GM23338 (cell line): ENCODE measurements around the gene CENPX. TPM values are rescaled to one million over a fixed set of nuclear protein-coding genes. Genes with fewer than 3 reads are reported as not detected.

Source experiments
- ATAC-seq: fragments of 200-7000 bp; cut with Tn5 transposase; 3 replicates; pipeline ENCODE4 v1.9.1; 2020
- DNase-seq: peaks from one replicate; pipeline ENCODE4 v3.0.0-alpha.2; 2015; ENCODE audit warnings: low spot score
- H2AFZ ChIP-seq: fragments of 200-600 bp; sonication (generic); 2 replicates; pipeline ENCODE4 v1.8.0; 2016; ENCODE audit warnings: antibody characterized with exemption, mild to moderate bottlenecking, moderate library complexity
- H3F3A ChIP-seq: fragments of 200-600 bp; sonication (generic); replicated peaks from 2 replicates; pipeline ENCODE4 v1.8.0; 2017; ENCODE audit warnings: antibody characterized with exemption, mixed run types, low read depth
- H3K27ac ChIP-seq: fragments of 200-600 bp; sonication (generic); 2 replicates; pipeline ENCODE4 v1.6.1; 2016; ENCODE audit warnings: low read depth
- H3K27me3 ChIP-seq: fragments of 200-600 bp; sonication (generic); 2 replicates; pipeline ENCODE4 v1.8.0; 2016; ENCODE audit warnings: mild to moderate bottlenecking, mixed run types, moderate library complexity; ENCODE audit not compliant: insufficient read depth
- H3K36me3 ChIP-seq: fragments of 200-600 bp; sonication (generic); 2 replicates; pipeline ENCODE4 v1.8.0; 2016; ENCODE audit warnings: mild to moderate bottlenecking; ENCODE audit not compliant: insufficient read depth
- H3K4me1 ChIP-seq: fragments of 200-600 bp; sonication (generic); 2 replicates; pipeline ENCODE4 v1.8.0; 2016; ENCODE audit warnings: mild to moderate bottlenecking, moderate library complexity; ENCODE audit not compliant: insufficient read depth
- H3K4me2 ChIP-seq: fragments of 200-600 bp; sonication (generic); 2 replicates; pipeline ENCODE4 v1.7.1; 2017; ENCODE audit warnings: mixed run types
- H3K4me3 ChIP-seq: fragments of 200-600 bp; sonication (generic); 2 replicates; pipeline ENCODE4 v1.6.1; 2016; ENCODE audit warnings: mixed run types
- H3K79me2 ChIP-seq: fragments of 200-600 bp; sonication (generic); replicated peaks from 2 replicates; pipeline ENCODE4 v1.8.0; 2017; ENCODE audit warnings: mild to moderate bottlenecking; ENCODE audit not compliant: insufficient read depth
- H3K9me2 ChIP-seq: fragments of 200-600 bp; sonication (generic); 2 replicates; pipeline ENCODE4 v1.8.0; 2017; ENCODE audit not compliant: insufficient read depth
- H4K20me1 ChIP-seq: fragments of 200-600 bp; sonication (generic); replicated peaks from 2 replicates; pipeline ENCODE4 v1.8.0; 2017; ENCODE audit warnings: mild to moderate bottlenecking; ENCODE audit not compliant: insufficient read depth
- H3K27ac Mint-ChIP-seq: 2 replicates; pipeline ENCODE4 v1.8.0; 2020; ENCODE audit warnings: inconsistent platforms, mild to moderate bottlenecking, moderate library complexity, mixed read lengths
- H3K27me3 Mint-ChIP-seq: 3 replicates; pipeline ENCODE4 v1.8.0; 2022; ENCODE audit warnings: low read depth, mild to moderate bottlenecking, moderate library complexity, mixed read lengths, inconsistent platforms; ENCODE audit not compliant: insufficient read depth, poor library complexity
- H3K36me3 Mint-ChIP-seq: 3 replicates; pipeline ENCODE4 v1.8.0; 2021; ENCODE audit warnings: low read depth, mild to moderate bottlenecking, inconsistent platforms, moderate library complexity, mixed read lengths
- H3K4me1 Mint-ChIP-seq: 3 replicates; pipeline ENCODE4 v1.8.0; 2020; ENCODE audit warnings: mild to moderate bottlenecking, inconsistent platforms, mixed read lengths
- H3K4me3 Mint-ChIP-seq: 3 replicates; pipeline ENCODE4 v1.8.0; 2021; ENCODE audit warnings: moderate library complexity, mild to moderate bottlenecking, inconsistent platforms, mixed read lengths
- H3K9me3 Mint-ChIP-seq: 3 replicates; pipeline ENCODE4 v1.8.0; 2020; ENCODE audit warnings: moderate library complexity, mild to moderate bottlenecking, inconsistent platforms, mixed read lengths
- CREB1 ChIP-seq: fragments of 250-450 bp; sonication (Bioruptor Pico); IDR thresholded peaks from 2 replicates; pipeline ENCODE4 v1.5.0; 2020; ENCODE audit warnings: low read depth, mild to moderate bottlenecking, moderate library complexity
- CTCF ChIP-seq, 2 experiments: fragments of 200-600 bp in 1 of 2; sonication (generic) in 1 of 2; conservative IDR thresholded peaks; 2 replicates each; pipeline versions ENCODE4 v1.5.1 to v1.6.1; 2016 to 2017; ENCODE audit warnings: antibody characterized with exemption in 2 of 2, low read depth in 2 of 2, mild to moderate bottlenecking in 2 of 2, moderate library complexity in 1 of 2
- NANOG ChIP-seq: IDR thresholded peaks from 2 replicates; pipeline ENCODE4 v1.6.1; 2016; ENCODE audit warnings: antibody characterized with exemption, borderline replicate concordance
- POLR2AphosphoS5 ChIP-seq: IDR thresholded peaks from 2 replicates; pipeline ENCODE4 v1.6.1; 2016; ENCODE audit warnings: antibody characterized with exemption, low read depth
- ZNF114 ChIP-seq: fragments of 250-450 bp; sonication (Bioruptor Pico); IDR thresholded peaks from 2 replicates; pipeline ENCODE4 v1.5.0; 2020; ENCODE audit warnings: mild to moderate bottlenecking, moderate library complexity
- ZNF331 ChIP-seq: fragments of 250-450 bp; sonication (Bioruptor Pico); IDR thresholded peaks from 2 replicates; pipeline ENCODE4 v1.5.0; 2020; ENCODE audit warnings: low read depth, mild to moderate bottlenecking, moderate library complexity
- polyA plus RNA-seq: library from polyadenylated mRNA; unstranded; fragments of >200 nt; fragmentation: Nextera tagmentation; extraction: Ambion mirVana; gene quantifications from 2 replicates; pipeline ENCODE4 v1.2.1, GENCODE V29; 2016
- total RNA-seq: library from RNA; depleted of rRNA; stranded (reverse); fragments of >200 nt; shearing (Covaris generic); gene quantifications from 2 replicates; pipeline ENCODE4 v1.2.3, GENCODE V29; 2014

CENPX gene
- total and polyA plus RNA-seq, 2 experiments from 2014 or later = 114 to 157 TPM

GRCh38 chr17:82000803-82001570, 21.7 kb downstream of the CENPX start:
- no peaks in the 10 kb centered on the region for H3K79me2 ChIP-seq
- H3K27ac Mint-ChIP-seq = no peak overlapping the region
- 0 out of 2 replicates have a peak, but pooled peaks cover 4% of the 10 kb centered on the region for H4K20me1 ChIP-seq
- H3K36me3 Mint-ChIP-seq = peaks cover 6% of the 10 kb centered on the region; the same call in 1 of the 3 replicates
- DNase-seq (no peak), ATAC-seq (peak; percentile 15)
- H3K4me3 Mint-ChIP-seq = no peak overlapping the region
- no peak overlapping the region for H2AFZ ChIP-seq
- H3K9me2 ChIP-seq = no peaks in the 10 kb centered on the region
- H3K4me1 Mint-ChIP-seq = peaks cover under 1% of the 10 kb centered on the region; the same call in 1 of the 3 replicates
- H3K9me3 Mint-ChIP-seq = no peaks in the 10 kb centered on the region
- no peak overlapping the region for H3K4me2 ChIP-seq
- peaks cover 13% of the 10 kb centered on the region for H3K27me3 Mint-ChIP-seq
- no peak overlapping the region for H3K27ac ChIP-seq
- TF ChIP-seq POLR2AphosphoS5 (no peak), CTCF (conservative IDR thresholded peaks at IDR 0.05; ENCODE audit: low read depth in 2 of 2) (0 out of 4 replicates have a peak, but pooled peaks of 1 of the 2 experiments have one; percentile 8)
- H3K36me3 ChIP-seq = no peaks in the 10 kb centered on the region
- H3K4me3 ChIP-seq = no peak overlapping the region
- no peaks in the 10 kb centered on the region for H3K4me1 ChIP-seq
- H3F3A ChIP-seq = 0 out of 2 replicates have a peak, but pooled peaks cover 2% of the 10 kb centered on the region
- H3K27me3 ChIP-seq = no peaks in the 10 kb centered on the region

GRCh38 chr17:81999976-82000802, 22.5 kb downstream of the CENPX start:
- no peak overlapping the region for H3K27ac Mint-ChIP-seq
- peak; percentile 35 for ATAC-seq

More at GRCh38 chr17:81999976-82000802, 22.5 kb downstream of the CENPX start:
- TF ChIP-seq ZNF331 = no peak
- peak in 1 of 2 experiments; percentile 41; a peak in 2 of 4 replicates for TF ChIP-seq CTCF (conservative IDR thresholded peaks at IDR 0.05; ENCODE audit: low read depth in 2 of 2)
- TF ChIP-seq NANOG = no peak
- no peak for TF ChIP-seq ZNF114 (CRISPR knock-in tag)
- TF ChIP-seq CREB1 = no peak
- Histone ChIP-seq H3K4me1 (no peaks in the 10 kb centered on the region), H3K79me2 (no peaks in the 10 kb centered on the region), H3K4me2 (no peak overlapping the region), H3K36me3 (no peaks in the 10 kb centered on the region), H3K27ac (no peak overlapping the region), H3F3A (0 out of 2 replicates have a peak, but pooled peaks cover 2% of the 10 kb centered on the region), H3K27me3 (no peaks in the 10 kb centered on the region), H3K4me3 (no peak overlapping the region), H3K9me2 (no peaks in the 10 kb centered on the region), H4K20me1 (0 out of 2 replicates have a peak, but pooled peaks cover 4% of the 10 kb centered on the region), H2AFZ (no peak overlapping the region)
- no peaks in the 10 kb centered on the region for H3K9me3 Mint-ChIP-seq
- H3K4me3 Mint-ChIP-seq = no peak overlapping the region
- H3K4me1 Mint-ChIP-seq = peaks cover 2% of the 10 kb centered on the region; the same call in 1 of the 3 replicates
- peaks cover 14% of the 10 kb centered on the region for H3K27me3 Mint-ChIP-seq
- H3K36me3 Mint-ChIP-seq = peaks cover 6% of the 10 kb centered on the region; the same call in 1 of the 3 replicates
- DNase-seq = peak; percentile 44
